GM21367 (cell line): ENCODE results near the gene DUSP8.
"Not testable (repeated sequence)": the region's sequence is repeated elsewhere in the genome, so short reads cannot be mapped to it uniquely, and the experiment has no call there.

Experiments used
- ATAC-seq: cut with Tn5 transposase; IDR thresholded peaks from one replicate; pipeline ENCODE4 v1.9.1; 2021; ENCODE audit not compliant: unreplicated experiment

Gene DUSP8

GRCh38 chr11:1589191-1589963, 17.3 kb upstream of the DUSP8 start:
- ATAC-seq = not testable (repeated sequence)

- ATAC-seq = no peak
Measured at GRCh38 chr11:1586699-1587098, 14.6 kb upstream of the DUSP8 start.

GRCh38 chr11:1584661-1585370, 12.7 kb upstream of the DUSP8 start, which contains the start of gene KRTAP5-1:
Gene KRTAP5-1 (minus strand): TSS chr11:1585283. CDS start chr11:1585249, 34 bp downstream.
- ATAC-seq = not testable (repeated sequence)

- ATAC-seq = not testable (repeated sequence)
Measured at GRCh38 chr11:1582909-1583308, 10.8 kb upstream of the DUSP8 start.

GRCh38 chr11:1581976-1582375, 9.9 kb upstream of the DUSP8 start:
- no peak for ATAC-seq

- ATAC-seq = no peak
Measured at GRCh38 chr11:1576825-1577224, 4.8 kb upstream of the DUSP8 start.

GRCh38 chr11:1575756-1576155, 3.7 kb upstream of the DUSP8 start:
- ATAC-seq = not testable (repeated sequence)

- no peak for ATAC-seq
Measured at GRCh38 chr11:1574933-1575242, 2.8 kb upstream of the DUSP8 start.

- no peak for ATAC-seq
Measured at GRCh38 chr11:1574238-1574932, 2.3 kb upstream of the DUSP8 start.

- no peak for ATAC-seq
Measured at GRCh38 chr11:1573903-1574237, 1.8 kb upstream of the DUSP8 start.

- ATAC-seq = no peak
Measured at GRCh38 chr11:1573077-1573902, 1.2 kb upstream of the DUSP8 start.

- ATAC-seq = no peak
Measured at GRCh38 chr11:1571760-1572196, 293 bp downstream of the DUSP8 start.

- no peak for ATAC-seq
Measured at GRCh38 chr11:1570896-1571759, 943 bp downstream of the DUSP8 start.

- no peak for ATAC-seq
Measured at GRCh38 chr11:1570531-1570895, 1.6 kb downstream of the DUSP8 start.

- ATAC-seq = no peak
Measured at GRCh38 chr11:1570001-1570453, 2.0 kb downstream of the DUSP8 start.

- no peak for ATAC-seq
Measured at GRCh38 chr11:1569251-1569780, 2.8 kb downstream of the DUSP8 start.

GRCh38 chr11:1568441-1568911, 3.6 kb downstream of the DUSP8 start:
- ATAC-seq = no peak

GRCh38 chr11:1567721-1568100, 4.4 kb downstream of the DUSP8 start:
- ATAC-seq = no peak

- ATAC-seq = no peak
Measured at GRCh38 chr11:1567052-1567720, 4.9 kb downstream of the DUSP8 start.
